Measurements from ENCODE around the gene SIMC1.

GRCh38 chr5:176361437-176362232, 123.4 kb downstream of the SIMC1 start, which contains the start of gene KIAA1191:
- TF ChIP-seq EP300 (IDR thresholded peaks at IDR 0.05) (no peak), POLR2A (IDR thresholded peaks at IDR 0.05) (peak; percentile 55 to 85), POLR2AphosphoS5 (IDR thresholded peaks at IDR 0.05) (peak; percentile 89 to 98 (median 93))
- TF ChIP-seq, protein P1, sequence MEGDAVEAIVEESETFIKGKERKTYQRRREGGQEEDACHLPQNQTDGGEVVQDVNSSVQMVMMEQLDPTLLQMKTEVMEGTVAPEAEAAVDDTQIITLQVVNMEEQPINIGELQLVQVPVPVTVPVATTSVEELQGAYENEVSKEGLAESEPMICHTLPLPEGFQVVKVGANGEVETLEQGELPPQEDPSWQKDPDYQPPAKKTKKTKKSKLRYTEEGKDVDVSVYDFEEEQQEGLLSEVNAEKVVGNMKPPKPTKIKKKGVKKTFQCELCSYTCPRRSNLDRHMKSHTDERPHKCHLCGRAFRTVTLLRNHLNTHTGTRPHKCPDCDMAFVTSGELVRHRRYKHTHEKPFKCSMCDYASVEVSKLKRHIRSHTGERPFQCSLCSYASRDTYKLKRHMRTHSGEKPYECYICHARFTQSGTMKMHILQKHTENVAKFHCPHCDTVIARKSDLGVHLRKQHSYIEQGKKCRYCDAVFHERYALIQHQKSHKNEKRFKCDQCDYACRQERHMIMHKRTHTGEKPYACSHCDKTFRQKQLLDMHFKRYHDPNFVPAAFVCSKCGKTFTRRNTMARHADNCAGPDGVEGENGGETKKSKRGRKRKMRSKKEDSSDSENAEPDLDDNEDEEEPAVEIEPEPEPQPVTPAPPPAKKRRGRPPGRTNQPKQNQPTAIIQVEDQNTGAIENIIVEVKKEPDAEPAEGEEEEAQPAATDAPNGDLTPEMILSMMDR (IDR thresholded peaks at IDR 0.05) = peak in 2 of 4 experiments; percentile 3 to 9
